IPS-18c (cell line): ENCODE results near the gene METTL25B.

Experiments
- H3K4me3 ChIP-seq: 2 replicates; pipeline ENCODE4 v1.7.0; 2013; ENCODE audit warnings: low read depth, mild to moderate bottlenecking, low read length, moderate library complexity; ENCODE audit not compliant: insufficient read depth
- H3K9me3 ChIP-seq: one replicate; pipeline ENCODE4 v1.6.1; 2013; ENCODE audit warnings: mild to moderate bottlenecking, low read length, moderate library complexity; ENCODE audit not compliant: control insufficient read depth, insufficient read depth

Gene METTL25B

GRCh38 chr1:156727926-156728598 lies at the start of gene METTL25B:
Gene METTL25B, plus strand, starts transcription at chr1:156728469. Its CDS starts 636 bp downstream, at chr1:156729105.
- peak within 1 kb of the TSS; percentile 76 for H3K4me3 ChIP-seq
- H3K9me3 ChIP-seq, result no peaks in the 10 kb centered on the region

GRCh38 chr1:156680056-156680455 lies 48.2 kb upstream of the METTL25B start:
- no peaks in the 10 kb centered on the region for H3K9me3 ChIP-seq

GRCh38 chr1:156681196-156681960 lies 46.9 kb upstream of the METTL25B start:
- H3K4me3 ChIP-seq, result no peak overlapping the region
- no peaks in the 10 kb centered on the region for H3K9me3 ChIP-seq

More at GRCh38 chr1:156680056-156680455, 48.2 kb upstream of the METTL25B start:
- H3K4me3 ChIP-seq, result no peak overlapping the region

- Histone ChIP-seq H3K9me3 (no peaks in the 10 kb centered on the region), H3K4me3 (no peak overlapping the region)
These were observed 45.9 kb upstream of the METTL25B start for GRCh38 chr1:156682166-156682890.

- Histone ChIP-seq H3K4me3 (no peak overlapping the region), H3K9me3 (no peaks in the 10 kb centered on the region)
These were observed 44.0 kb upstream of the METTL25B start for GRCh38 chr1:156684227-156684782.

- Histone ChIP-seq H3K4me3 (peak overlapping the region; percentile 40; the same call in 1 of the 2 replicates), H3K9me3 (no peaks in the 10 kb centered on the region)
These were observed 39.0 kb upstream of the METTL25B start for GRCh38 chr1:156689035-156689952.

GRCh38 chr1:156689953-156690674 lies 38.2 kb upstream of the METTL25B start:
- no peaks in the 10 kb centered on the region for H3K9me3 ChIP-seq
- H3K4me3 ChIP-seq, result peak overlapping the region; percentile 40; the same call in 1 of the 2 replicates

GRCh38 chr1:156690675-156691036 lies 37.6 kb upstream of the METTL25B start:
- H3K9me3 ChIP-seq, result no peaks in the 10 kb centered on the region
- H3K4me3 ChIP-seq, result peak overlapping the region; percentile 40; the same call in 1 of the 2 replicates

- Histone ChIP-seq H3K4me3 (peak overlapping the region; percentile 40; the same call in 1 of the 2 replicates), H3K9me3 (no peaks in the 10 kb centered on the region)
These were observed 37.1 kb upstream of the METTL25B start for GRCh38 chr1:156691191-156691590.

- Histone ChIP-seq H3K4me3 (peak overlapping the region; percentile 9), H3K9me3 (no peaks in the 10 kb centered on the region)
These were observed 36.4 kb upstream of the METTL25B start for GRCh38 chr1:156691665-156692440.

GRCh38 chr1:156692441-156692924 lies 35.8 kb upstream of the METTL25B start:
- no peaks in the 10 kb centered on the region for H3K9me3 ChIP-seq
- H3K4me3 ChIP-seq, result peak overlapping the region; percentile 9

GRCh38 chr1:156692925-156693847 lies 35.1 kb upstream of the METTL25B start:
- peak overlapping the region; percentile 34 for H3K4me3 ChIP-seq
- no peaks in the 10 kb centered on the region for H3K9me3 ChIP-seq

- H3K9me3 ChIP-seq, result no peaks in the 10 kb centered on the region
- 0 out of 2 replicates have a peak overlapping the region, but pooled peaks have one; percentile 24 for H3K4me3 ChIP-seq
These were observed 34.2 kb upstream of the METTL25B start for GRCh38 chr1:156693848-156694689.

GRCh38 chr1:156694690-156694962 lies 33.6 kb upstream of the METTL25B start:
- H3K4me3 ChIP-seq, result no peak overlapping the region
- H3K9me3 ChIP-seq, result no peaks in the 10 kb centered on the region
